Brain microvascular endothelial cell (primary cell): Measurements from ENCODE around the gene UNC5C.
A peak's percentile ranks its signal among the peaks of the same experiment; 100 is the strongest.

ENCODE experiments used
- DNase-seq: peaks from one replicate; pipeline ENCODE4 v3.0.0-alpha.2; 2020
- H3K27ac ChIP-seq: fragments of 250-450 bp; sonication (Bioruptor Pico); 2 replicates; pipeline ENCODE4 v1.5.1; 2020; ENCODE audit warnings: mild to moderate bottlenecking, moderate library complexity
- H3K27me3 ChIP-seq: fragments of 250-450 bp; sonication (Bioruptor Pico); replicated peaks from 2 replicates; pipeline ENCODE4 v1.5.1; 2020; ENCODE audit warnings: mild to moderate bottlenecking
- H3K36me3 ChIP-seq: fragments of 250-450 bp; sonication (Bioruptor Pico); replicated peaks from 2 replicates; pipeline ENCODE4 v1.5.1; 2020; ENCODE audit warnings: mild to moderate bottlenecking
- H3K4me3 ChIP-seq: 2 replicates; pipeline ENCODE4 v1.5.1; 2011; ENCODE audit warnings: low read depth, mild to moderate bottlenecking, control low read depth, low read length, moderate library complexity
- in situ Hi-C: cut with HindIII; loops from 2 replicates; pipeline ENCODE4 v1.10.0; 2017; ENCODE audit warnings: low sequenced_read_pairs, low pct_ligation_motif_present
- TF ChIP-seq, protein P1 (sequence below): IDR thresholded peaks from 2 replicates; pipeline ENCODE4 v1.5.1; 2011; ENCODE audit warnings: low read depth, mild to moderate bottlenecking, moderate library complexity, low read length, control low read depth, inconsistent platforms; ENCODE audit errors: missing control alignments

UNC5C gene

DNA sequence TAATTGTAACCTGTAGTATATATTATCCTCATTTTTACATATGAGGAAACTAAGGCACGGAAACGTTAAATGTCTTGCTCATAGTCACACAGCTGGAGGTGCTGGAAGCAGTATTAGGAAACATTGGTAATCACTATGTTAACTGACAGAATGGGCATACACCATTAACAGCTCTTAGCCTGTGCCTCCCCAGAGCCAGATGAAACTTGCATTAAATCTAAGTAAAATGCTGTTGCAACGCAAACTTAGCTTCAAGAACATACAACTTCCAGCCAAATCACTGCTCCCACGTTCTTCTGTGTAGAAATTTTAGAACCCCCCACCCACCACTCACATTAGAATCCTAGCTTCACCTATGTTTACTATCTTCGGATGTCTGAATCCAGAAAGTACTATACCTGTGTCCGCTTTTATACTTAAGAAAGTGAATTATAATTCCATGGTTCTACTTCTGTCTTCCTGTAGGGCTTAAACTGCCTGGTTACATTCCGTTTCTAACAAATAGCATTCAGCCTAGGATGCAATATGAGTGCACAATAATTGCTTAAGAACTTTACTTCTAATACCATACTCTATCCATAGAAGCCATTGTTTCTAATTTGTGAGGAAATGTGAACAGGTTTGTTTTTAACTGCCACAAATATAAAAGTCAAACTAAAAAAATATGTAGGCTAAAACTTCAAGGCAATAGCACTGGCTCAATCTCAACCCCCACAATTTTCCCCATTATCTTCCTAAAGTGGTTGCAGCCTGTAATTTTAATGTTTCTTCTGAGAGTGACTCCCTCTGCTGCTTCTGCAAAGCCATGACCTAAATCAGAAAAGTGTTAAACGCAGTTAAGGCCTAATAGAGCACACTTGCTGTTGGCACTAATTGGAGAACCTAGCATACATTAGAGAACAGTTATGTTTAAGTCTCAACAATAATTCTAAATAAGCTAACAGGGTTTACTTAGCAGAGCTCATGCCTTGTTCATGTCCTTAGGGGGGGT lies 4.4 kb downstream of the UNC5C start:
- in situ Hi-C loops, result no loop called here
- TF ChIP-seq, protein P1, sequence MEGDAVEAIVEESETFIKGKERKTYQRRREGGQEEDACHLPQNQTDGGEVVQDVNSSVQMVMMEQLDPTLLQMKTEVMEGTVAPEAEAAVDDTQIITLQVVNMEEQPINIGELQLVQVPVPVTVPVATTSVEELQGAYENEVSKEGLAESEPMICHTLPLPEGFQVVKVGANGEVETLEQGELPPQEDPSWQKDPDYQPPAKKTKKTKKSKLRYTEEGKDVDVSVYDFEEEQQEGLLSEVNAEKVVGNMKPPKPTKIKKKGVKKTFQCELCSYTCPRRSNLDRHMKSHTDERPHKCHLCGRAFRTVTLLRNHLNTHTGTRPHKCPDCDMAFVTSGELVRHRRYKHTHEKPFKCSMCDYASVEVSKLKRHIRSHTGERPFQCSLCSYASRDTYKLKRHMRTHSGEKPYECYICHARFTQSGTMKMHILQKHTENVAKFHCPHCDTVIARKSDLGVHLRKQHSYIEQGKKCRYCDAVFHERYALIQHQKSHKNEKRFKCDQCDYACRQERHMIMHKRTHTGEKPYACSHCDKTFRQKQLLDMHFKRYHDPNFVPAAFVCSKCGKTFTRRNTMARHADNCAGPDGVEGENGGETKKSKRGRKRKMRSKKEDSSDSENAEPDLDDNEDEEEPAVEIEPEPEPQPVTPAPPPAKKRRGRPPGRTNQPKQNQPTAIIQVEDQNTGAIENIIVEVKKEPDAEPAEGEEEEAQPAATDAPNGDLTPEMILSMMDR, result peak; percentile 45
- Histone ChIP-seq H3K36me3 (no peaks in the 10 kb centered on the region), H3K27me3 (peaks cover 2% of the 10 kb centered on the region), H3K27ac (no peak overlapping the region), H3K4me3 (no peak overlapping the region)
- no peak for DNase-seq

DNA sequence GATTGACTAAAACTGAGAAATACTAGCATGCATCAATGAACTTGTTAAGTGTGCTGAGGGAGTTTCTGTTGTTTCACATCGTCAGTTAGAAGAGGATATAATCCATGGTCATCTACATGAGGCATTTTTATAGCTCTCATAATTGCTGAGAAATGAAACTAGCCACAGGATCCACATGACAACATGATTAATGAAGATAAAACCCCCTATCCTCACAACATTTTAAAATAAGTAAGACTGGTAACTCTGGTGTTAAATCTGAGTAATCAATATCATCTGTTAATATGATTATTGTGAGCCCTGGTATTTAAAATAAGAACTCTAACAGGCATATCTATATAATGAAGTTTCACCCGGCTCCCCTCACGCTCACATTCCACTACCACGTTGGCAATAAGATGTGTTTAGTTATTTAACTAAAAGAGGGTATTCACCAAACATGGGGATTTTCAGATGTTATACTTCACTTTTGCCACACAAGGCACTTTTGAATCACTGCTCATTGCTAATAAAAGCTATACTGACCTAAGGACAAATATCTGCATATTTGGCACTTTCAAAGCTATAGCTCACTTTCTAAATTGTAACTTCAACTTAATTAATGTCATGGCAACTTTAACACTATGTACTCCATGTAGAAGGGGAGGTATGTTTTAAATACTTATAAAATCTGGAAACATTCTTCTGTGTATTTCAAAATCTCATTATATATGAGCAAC lies 6.7 kb downstream of the UNC5C start:
- no peaks in the 10 kb centered on the region for H3K27me3 ChIP-seq
- DNase-seq, result no peak
- in situ Hi-C loops, result no loop called here
- H3K36me3 ChIP-seq, result no peaks in the 10 kb centered on the region
- TF ChIP-seq, protein P1, result no peak
- H3K27ac ChIP-seq, result no peak overlapping the region
- no peak overlapping the region for H3K4me3 ChIP-seq

GRCh38 chr4:95541094-95541493 lies 7.7 kb downstream of the UNC5C start:
- H3K27ac ChIP-seq, result no peak overlapping the region
- DNase-seq, result no peak
- no peak overlapping the region for H3K4me3 ChIP-seq
- no peaks in the 10 kb centered on the region for H3K36me3 ChIP-seq
- TF ChIP-seq, protein P1, result no peak
- in situ Hi-C loops, result no loop called here
- H3K27me3 ChIP-seq, result no peaks in the 10 kb centered on the region

- TF ChIP-seq, protein P1, result no peak
- H3K36me3 ChIP-seq, result no peaks in the 10 kb centered on the region
- in situ Hi-C loops, result no loop called here
- no peak overlapping the region for H3K27ac ChIP-seq
- no peak overlapping the region for H3K4me3 ChIP-seq
- no peak for DNase-seq
- H3K27me3 ChIP-seq, result no peaks in the 10 kb centered on the region
Observed at GRCh38 chr4:95540227-95540626, 8.5 kb downstream of the UNC5C start.

DNA sequence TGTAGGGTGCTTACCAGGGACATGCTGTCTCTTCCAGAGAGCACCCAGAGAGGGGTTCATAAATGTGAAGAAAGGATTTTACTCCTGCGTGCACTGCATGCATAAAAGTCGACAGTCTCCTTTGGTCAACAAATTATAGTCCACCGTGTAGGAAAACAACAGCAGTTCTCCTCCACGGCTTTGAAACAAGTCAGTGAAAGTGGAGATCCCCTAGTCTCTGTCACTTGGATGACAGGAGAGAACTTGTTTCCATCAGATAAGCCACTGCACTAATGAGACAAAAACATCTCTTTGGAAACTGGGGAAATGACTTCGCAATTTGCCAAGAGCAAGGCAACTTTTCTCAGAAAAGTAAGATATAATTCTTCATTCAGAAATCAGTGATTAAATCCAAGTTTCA lies 9.7 kb downstream of the UNC5C start:
- DNase-seq, result no peak
- in situ Hi-C loops, result no loop called here
- H3K27ac ChIP-seq, result no peak overlapping the region
- TF ChIP-seq, protein P1, result no peak
- H3K36me3 ChIP-seq, result no peaks in the 10 kb centered on the region
- no peak overlapping the region for H3K4me3 ChIP-seq
- no peaks in the 10 kb centered on the region for H3K27me3 ChIP-seq
